HG03571 (cell line): ENCODE measurements around the gene XPO1.
"Not testable (repeated sequence)": the region's sequence is repeated elsewhere in the genome, so short reads cannot be mapped to it uniquely, and the experiment has no call there.

ENCODE experiments used
- ATAC-seq: cut with Tn5 transposase; IDR thresholded peaks from one replicate; pipeline ENCODE4 v1.9.1; 2021; ENCODE audit not compliant: unreplicated experiment

Gene XPO1

GRCh38 chr2:61536572-61537276, 1.4 kb downstream of the XPO1 start:
- ATAC-seq, result peak; percentile 52

DNA sequence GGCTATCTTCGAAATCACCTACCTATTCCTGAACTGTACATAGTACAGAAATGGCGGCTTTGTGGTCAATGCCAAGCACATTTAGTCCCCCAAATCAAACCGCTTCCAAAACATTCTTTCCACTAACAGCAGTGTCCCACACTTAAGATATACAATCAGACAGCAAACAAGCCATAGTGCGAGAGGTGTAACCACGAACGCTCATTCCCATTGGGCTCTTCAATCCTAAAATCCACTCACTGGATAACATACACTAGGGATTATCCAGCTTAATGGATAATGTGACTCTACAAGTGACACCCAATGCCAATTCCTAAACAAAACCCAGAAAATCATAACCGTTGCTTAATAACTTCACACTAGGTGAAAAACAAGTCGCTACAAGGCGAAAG, 2.0 kb downstream of the XPO1 start:
- ATAC-seq, result no peak

DNA sequence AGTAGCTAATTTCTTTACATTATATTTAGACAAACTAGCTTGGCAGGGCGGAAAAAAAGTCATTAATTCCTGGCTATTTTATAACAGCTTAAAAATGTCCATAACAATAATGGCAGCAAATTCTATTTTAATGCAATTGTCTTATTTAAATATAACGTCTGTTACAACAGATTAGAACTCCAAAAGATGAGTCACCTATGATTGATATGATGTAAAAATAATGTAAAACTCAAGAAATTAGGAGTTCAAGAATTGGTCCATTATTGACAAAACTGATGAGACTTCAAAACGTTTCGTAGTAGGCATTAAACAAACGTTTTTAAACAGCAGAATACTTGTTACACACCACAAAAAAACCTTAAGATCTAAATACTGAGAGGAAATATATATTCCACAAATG, 2.7 kb downstream of the XPO1 start:
- ATAC-seq, result no peak

GRCh38 chr2:61534926-61535325, 3.2 kb downstream of the XPO1 start:
- ATAC-seq, result no peak

DNA sequence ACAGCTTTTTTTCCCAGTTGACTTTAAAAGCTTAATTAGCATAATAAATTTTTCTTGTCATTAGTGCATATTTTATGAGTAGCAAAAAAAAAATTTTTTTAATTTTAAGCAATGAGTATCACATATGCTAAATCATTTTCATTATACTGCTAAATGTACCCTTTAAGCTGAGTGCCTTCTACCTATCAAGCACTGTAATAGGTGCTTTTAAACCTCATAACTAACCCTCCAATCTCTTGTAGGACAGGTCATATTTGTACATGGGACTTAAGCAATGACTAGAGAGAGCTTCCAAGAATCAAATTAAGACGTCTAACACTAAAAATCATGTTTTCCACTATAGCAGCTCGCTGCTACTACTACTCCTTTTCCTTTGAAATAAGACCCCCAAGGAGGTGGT, 7.4 kb downstream of the XPO1 start:
- ATAC-seq, result no peak

DNA sequence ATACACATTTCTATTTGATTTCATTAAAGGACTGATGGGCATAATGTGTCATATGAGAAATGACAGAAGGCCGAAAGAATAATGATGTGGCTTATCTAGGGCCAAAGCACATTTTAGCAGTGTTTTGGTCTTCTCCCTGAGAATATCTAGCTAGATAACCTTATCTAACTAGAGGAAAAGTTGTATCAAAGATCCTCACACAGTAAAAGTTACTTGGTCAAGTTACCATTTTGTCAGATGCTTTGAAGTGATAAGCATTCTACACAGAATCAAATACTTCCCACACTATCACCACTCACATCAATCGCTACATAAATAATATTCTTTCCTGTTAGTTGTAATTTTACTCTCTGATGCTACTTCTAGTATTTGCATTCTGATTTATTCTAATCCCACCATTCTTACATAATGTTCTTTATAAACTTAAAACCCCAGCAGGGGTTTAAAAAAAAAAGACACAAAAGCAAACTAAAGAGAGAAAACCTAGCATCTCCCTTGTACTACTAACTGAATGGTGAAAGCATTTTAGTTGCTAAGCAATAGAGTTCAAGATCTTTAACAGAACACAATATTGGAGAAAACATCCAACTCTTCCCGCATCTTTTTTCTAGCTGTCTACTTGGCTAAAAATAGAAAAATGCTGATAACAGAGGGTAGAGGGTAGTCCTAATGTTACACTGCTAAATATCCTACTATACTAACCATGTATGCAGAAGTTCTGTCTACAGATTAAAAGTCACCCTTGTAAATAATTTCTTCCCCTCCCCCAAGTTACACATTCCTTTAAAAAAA, 8.0 kb downstream of the XPO1 start:
- no peak for ATAC-seq

DNA sequence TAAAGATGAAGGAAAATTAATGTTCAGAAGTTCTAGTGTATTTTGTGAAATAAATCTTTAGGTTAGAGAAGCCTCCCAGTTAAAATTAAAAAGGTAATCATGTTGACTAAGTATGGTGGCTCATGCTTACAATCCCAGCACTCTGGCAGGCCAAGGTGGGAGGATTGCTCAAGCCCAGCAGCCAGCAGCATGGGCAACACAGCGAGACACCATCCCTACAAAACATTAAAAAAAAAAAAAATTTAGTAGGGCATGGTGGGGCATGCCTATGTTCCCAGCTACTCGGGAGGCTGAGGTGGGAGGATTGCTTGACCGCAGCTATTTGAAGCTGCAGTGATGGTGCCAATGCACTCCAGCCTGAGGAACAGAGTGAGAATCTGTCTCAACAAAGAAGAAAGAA, 17.9 kb downstream of the XPO1 start:
- ATAC-seq, result no peak

DNA sequence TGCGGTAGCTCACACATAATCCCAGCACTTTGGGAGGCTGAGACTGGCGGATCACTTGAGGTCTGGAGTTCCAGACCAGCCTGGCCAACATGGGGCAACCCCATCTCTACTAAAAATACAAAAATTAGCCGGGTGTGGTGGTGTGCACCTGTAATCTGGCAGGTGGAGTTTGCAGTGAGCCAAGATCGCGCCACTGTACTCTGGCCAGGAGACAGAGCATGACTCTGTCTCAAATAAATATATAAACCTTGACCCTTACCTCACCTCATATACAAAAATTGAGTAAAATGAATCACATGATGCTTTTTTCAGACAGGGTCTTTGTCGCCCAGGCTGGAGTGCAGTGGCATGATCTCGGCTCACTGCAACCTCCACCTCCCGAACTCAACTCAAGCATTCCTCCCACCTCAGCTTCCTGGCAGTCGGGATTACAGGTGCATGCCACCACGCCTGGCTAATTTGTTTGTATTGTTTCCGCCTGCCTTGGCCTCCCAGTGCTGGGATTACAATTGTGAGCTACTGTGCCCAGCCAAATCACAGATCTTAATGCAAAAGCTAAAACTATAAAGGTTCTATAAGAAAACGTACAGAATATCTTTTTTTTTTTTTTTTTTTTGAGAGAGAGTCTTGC, 25.3 kb downstream of the XPO1 start:
- no peak for ATAC-seq

GRCh38 chr2:61510674-61511671, 27.2 kb downstream of the XPO1 start:
- no peak for ATAC-seq

DNA sequence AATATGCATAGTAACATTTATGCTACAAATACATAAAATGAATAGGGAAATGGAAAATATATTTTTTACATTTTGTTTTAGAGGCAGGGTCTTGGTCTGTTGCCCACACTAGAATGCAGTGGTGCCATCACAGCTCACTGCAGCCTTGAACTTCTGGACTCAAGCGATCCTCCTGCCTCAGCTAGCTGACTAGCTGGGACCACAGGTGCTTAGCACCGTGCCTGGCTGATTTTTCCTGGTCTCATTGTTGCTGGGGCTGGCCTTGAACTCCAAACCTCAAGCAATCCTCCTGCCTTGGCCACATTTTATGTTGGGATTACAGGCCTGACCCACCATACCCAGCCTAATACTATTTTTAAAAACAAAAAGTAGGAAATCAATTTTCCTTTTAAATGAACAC, 33.2 kb downstream of the XPO1 start:
- no peak for ATAC-seq

GRCh38 chr2:61499060-61499459, 39.1 kb downstream of the XPO1 start:
- ATAC-seq, result no peak

- no peak for ATAC-seq
Measured at GRCh38 chr2:61493523-61493942, 44.6 kb downstream of the XPO1 start.

GRCh38 chr2:61492476-61492875, 45.7 kb downstream of the XPO1 start:
- no peak for ATAC-seq

GRCh38 chr2:61485281-61485680, 52.9 kb downstream of the XPO1 start:
- no peak for ATAC-seq

DNA sequence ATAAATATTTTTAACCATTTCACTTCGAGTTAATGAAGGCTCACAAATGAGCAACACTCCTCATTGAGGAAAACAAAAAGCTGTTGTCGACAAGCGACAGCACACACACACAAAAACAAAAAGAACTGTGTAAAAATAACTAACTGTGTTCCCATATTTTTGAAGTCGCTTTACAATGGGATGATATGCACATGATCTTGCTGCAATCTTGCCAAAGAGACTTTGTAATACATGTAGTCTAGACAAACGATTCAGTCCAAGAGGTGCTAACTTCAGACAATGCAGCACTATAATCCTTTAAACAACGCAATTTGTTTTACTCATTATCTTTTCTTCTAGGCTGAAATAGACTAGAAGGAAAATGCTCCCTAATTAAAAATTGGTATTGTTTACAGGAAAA, 60.1 kb downstream of the XPO1 start:
- ATAC-seq, result no peak

GRCh38 chr2:61476929-61477589, 61.1 kb downstream of the XPO1 start:
- ATAC-seq, result not testable (repeated sequence)

DNA sequence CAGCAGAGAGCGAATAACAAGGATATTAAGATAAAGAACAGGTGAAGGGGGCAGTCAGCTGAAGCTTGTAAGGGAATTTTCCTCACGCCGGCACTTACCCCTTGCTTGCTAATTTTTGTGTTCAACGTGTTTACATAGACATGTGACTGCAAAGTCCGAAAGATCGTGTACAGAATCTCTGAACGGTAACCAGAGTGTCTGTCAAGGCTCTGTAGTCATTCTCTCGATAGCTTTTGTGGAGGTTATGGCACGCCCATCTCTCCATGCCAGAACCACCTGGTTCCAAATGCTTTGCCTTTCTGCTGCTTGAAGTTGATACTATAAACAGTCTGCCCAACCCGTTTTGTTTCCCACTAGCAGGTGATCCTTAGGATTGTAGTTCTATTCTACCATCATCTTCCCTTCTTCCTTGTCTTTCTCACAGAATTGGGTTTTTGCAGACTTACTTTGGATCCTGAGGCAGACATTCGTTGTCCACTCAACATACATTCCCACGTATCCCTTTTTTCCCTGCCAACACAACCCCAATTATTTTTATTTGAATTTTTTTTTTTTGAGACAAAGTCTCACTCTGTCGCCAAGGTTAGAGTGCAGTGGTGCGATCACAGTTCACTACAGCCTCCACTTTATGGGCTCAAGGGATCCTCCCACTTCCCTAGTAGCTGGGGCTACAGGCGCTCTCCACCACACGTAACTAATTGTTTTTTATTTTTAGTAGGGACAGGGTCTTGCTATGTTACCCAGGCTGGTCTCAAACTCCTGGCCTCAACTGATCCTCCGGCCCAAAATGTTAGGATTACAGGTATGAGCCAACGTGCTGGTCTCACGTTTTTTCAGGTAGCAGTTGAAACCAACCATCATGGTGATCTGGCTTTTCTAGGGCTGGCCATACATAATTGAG, 66.0 kb downstream of the XPO1 start:
- no peak for ATAC-seq

GRCh38 chr2:61470965-61471904, 66.9 kb downstream of the XPO1 start, which contains the start of gene USP34:
USP34 (minus strand) TSS chr2:61471087; CDS start chr2:61470692, 395 bp downstream.
- peak; percentile 71 for ATAC-seq
